ENCODE measurements around the gene ZNF740.

GRCh38 chr12:53169644-53170043, 10.9 kb upstream of the ZNF740 start:
- TF ChIP-seq EZH2 (IDR thresholded peaks at IDR 0.05; ENCODE audit: insufficient read depth, poor library complexity, severe bottlenecking) (no peak), EZH2phosphoT487 (IDR thresholded peaks at IDR 0.05; ENCODE audit: insufficient read depth, low read depth) (no peak)

All from GM23248 (cell line).